DOHH2 (cell line): ENCODE data around the gene SLC9A2.

Source experiments
- EZH2phosphoT487 ChIP-seq: fragments of 200-600 bp; sonication (generic); IDR thresholded peaks from 2 replicates; pipeline ENCODE4 v1.6.1; 2017; ENCODE audit warnings: borderline replicate concordance, mild to moderate bottlenecking, antibody characterized with exemption, low read length, moderate library complexity, mixed read lengths
- TF ChIP-seq, protein P1 (sequence below): fragments of 200-600 bp; sonication (generic); IDR thresholded peaks from one replicate; pipeline ENCODE4 v1.5.1; 2014; ENCODE audit warnings: antibody characterized with exemption, mild to moderate bottlenecking, low read depth, low read length; ENCODE audit not compliant: poor library complexity, severe bottlenecking

GRCh38 chr2:102755284-102755683 is 135.9 kb downstream of the SLC9A2 start:
- TF ChIP-seq, protein P1, sequence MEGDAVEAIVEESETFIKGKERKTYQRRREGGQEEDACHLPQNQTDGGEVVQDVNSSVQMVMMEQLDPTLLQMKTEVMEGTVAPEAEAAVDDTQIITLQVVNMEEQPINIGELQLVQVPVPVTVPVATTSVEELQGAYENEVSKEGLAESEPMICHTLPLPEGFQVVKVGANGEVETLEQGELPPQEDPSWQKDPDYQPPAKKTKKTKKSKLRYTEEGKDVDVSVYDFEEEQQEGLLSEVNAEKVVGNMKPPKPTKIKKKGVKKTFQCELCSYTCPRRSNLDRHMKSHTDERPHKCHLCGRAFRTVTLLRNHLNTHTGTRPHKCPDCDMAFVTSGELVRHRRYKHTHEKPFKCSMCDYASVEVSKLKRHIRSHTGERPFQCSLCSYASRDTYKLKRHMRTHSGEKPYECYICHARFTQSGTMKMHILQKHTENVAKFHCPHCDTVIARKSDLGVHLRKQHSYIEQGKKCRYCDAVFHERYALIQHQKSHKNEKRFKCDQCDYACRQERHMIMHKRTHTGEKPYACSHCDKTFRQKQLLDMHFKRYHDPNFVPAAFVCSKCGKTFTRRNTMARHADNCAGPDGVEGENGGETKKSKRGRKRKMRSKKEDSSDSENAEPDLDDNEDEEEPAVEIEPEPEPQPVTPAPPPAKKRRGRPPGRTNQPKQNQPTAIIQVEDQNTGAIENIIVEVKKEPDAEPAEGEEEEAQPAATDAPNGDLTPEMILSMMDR, result no peak
- no peak for TF ChIP-seq EZH2phosphoT487
